HG03439 (cell line): ENCODE measurements around the gene ZEB2.

Source experiments
- ATAC-seq: cut with Tn5 transposase; IDR thresholded peaks from one replicate; pipeline ENCODE4 v1.9.1; 2021; ENCODE audit warnings: mild to moderate bottlenecking, moderate library complexity; ENCODE audit not compliant: unreplicated experiment

The ZEB2 gene

GRCh38 chr2:144472911-144473310, 47.0 kb downstream of the ZEB2 start:
- ATAC-seq = no peak

GRCh38 chr2:144472046-144472412, 47.9 kb downstream of the ZEB2 start:
- ATAC-seq = no peak

GRCh38 chr2:144471305-144472045, 48.4 kb downstream of the ZEB2 start:
- peak; percentile 90 for ATAC-seq

- ATAC-seq = no peak
Observed at GRCh38 chr2:144470816-144471215, 49.1 kb downstream of the ZEB2 start.

- no peak for ATAC-seq
Observed at GRCh38 chr2:144470334-144470733, 49.6 kb downstream of the ZEB2 start.

- no peak for ATAC-seq
Observed at GRCh38 chr2:144469798-144470197, 50.1 kb downstream of the ZEB2 start.

GRCh38 chr2:144468823-144469595, 50.9 kb downstream of the ZEB2 start:
- ATAC-seq = no peak

- ATAC-seq = no peak
Observed at GRCh38 chr2:144467502-144468137, 52.3 kb downstream of the ZEB2 start.

- no peak for ATAC-seq
Observed at GRCh38 chr2:144466637-144467036, 53.3 kb downstream of the ZEB2 start.

- ATAC-seq = no peak
Observed at GRCh38 chr2:144465749-144466148, 54.2 kb downstream of the ZEB2 start.

- ATAC-seq = no peak
Observed at GRCh38 chr2:144464730-144465129, 55.2 kb downstream of the ZEB2 start.

GRCh38 chr2:144463266-144463665, 56.7 kb downstream of the ZEB2 start:
- no peak for ATAC-seq

- ATAC-seq = no peak
Observed at GRCh38 chr2:144462266-144462665, 57.7 kb downstream of the ZEB2 start.

- no peak for ATAC-seq
Observed at GRCh38 chr2:144461308-144461766, 58.6 kb downstream of the ZEB2 start.

GRCh38 chr2:144460727-144461307, 59.1 kb downstream of the ZEB2 start:
- no peak for ATAC-seq

GRCh38 chr2:144459937-144460336, 60.0 kb downstream of the ZEB2 start:
- peak; percentile 53 for ATAC-seq

- ATAC-seq = no peak
Observed at GRCh38 chr2:144459286-144459685, 60.6 kb downstream of the ZEB2 start.

GRCh38 chr2:144458541-144458940, 61.4 kb downstream of the ZEB2 start:
- no peak for ATAC-seq

GRCh38 chr2:144456680-144457079, 63.2 kb downstream of the ZEB2 start:
- no peak for ATAC-seq

GRCh38 chr2:144455987-144456386, 63.9 kb downstream of the ZEB2 start:
- ATAC-seq = no peak
